Thyroid gland (tissue), 4 donors: ENCODE data around the gene ZNF630.

Experiments
- POLR2A ChIP-seq, 2 donors: fragments of 450-650 bp; IDR thresholded peaks; one replicate each; pipeline ENCODE4 v1.6.1; 2017; ENCODE audit warnings: antibody characterized with exemption in 2 of 2, mild to moderate bottlenecking in 2 of 2, moderate library complexity in 1 of 2
- TF ChIP-seq, protein P1 (sequence below), 6 experiments: fragments of 200-600 bp in 3 of 6; fragments of 450-650 bp in 3 of 6; sonication (generic) in 3 of 6; IDR thresholded peaks; one replicate each; pipeline ENCODE4 v1.5.1; 2016 to 2019; ENCODE audit warnings: antibody characterized with exemption in 6 of 6, mild to moderate bottlenecking in 2 of 6, inconsistent platforms in 1 of 6, moderate library complexity in 1 of 6

DNA sequence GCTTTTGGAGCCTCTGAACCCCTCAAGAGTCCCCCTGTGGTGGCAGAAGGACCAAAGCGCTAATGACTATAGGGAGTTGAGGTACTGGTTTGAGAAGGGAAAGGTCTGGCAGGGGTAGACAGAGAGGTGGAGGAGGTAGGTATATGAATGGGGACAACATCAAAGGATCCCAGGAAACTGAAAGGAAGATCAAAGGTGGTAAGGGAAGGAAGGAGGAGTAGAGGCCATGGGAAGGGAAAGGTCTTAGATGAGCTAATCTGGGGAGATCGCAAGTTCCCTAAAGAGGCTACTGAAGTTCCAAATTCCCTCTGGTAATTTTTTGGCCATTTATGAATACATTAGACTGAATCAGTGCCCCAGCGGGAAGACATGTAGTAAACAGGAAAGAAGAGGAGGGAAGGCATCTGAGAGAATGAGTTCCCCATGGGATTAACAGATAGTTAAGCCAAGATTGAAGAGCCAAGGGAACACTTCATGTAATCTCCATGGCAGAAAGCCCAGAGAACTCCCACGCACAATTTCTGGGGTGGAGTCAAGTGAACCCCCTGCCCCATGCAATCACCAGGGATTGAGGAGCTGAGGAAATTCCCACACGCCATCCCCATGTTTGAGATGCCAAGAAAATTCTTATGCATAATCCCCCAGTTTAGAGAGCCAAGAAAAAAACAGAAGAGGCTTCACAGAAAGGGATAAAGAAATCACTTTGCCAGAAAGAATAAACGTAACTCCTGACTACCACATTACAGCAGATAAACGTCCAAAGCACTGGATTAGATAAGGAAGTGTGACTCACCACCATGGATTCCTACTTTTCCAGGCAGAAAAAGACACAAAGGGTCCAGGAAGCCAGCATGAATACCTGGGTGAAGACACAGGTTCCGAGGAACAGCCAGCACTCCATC is 25.8 kb downstream of the ZNF630 start:
- TF ChIP-seq, protein P1, sequence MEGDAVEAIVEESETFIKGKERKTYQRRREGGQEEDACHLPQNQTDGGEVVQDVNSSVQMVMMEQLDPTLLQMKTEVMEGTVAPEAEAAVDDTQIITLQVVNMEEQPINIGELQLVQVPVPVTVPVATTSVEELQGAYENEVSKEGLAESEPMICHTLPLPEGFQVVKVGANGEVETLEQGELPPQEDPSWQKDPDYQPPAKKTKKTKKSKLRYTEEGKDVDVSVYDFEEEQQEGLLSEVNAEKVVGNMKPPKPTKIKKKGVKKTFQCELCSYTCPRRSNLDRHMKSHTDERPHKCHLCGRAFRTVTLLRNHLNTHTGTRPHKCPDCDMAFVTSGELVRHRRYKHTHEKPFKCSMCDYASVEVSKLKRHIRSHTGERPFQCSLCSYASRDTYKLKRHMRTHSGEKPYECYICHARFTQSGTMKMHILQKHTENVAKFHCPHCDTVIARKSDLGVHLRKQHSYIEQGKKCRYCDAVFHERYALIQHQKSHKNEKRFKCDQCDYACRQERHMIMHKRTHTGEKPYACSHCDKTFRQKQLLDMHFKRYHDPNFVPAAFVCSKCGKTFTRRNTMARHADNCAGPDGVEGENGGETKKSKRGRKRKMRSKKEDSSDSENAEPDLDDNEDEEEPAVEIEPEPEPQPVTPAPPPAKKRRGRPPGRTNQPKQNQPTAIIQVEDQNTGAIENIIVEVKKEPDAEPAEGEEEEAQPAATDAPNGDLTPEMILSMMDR (IDR thresholded peaks at IDR 0.05): no peak
- TF ChIP-seq POLR2A (IDR thresholded peaks at IDR 0.05): no peak
